GM23338 (cell line): ENCODE results near the gene DHRSX. TPM values are rescaled to one million over a fixed set of nuclear protein-coding genes. Genes with fewer than 3 reads are reported as not detected.

ENCODE experiments used
- ATAC-seq: fragments of 200-7000 bp; cut with Tn5 transposase; 3 replicates; pipeline ENCODE4 v1.9.1; 2020
- DNase-seq: peaks from one replicate; pipeline ENCODE4 v3.0.0-alpha.2; 2015; ENCODE audit warnings: low spot score
- H2AFZ ChIP-seq: fragments of 200-600 bp; sonication (generic); 2 replicates; pipeline ENCODE4 v1.8.0; 2016; ENCODE audit warnings: antibody characterized with exemption, mild to moderate bottlenecking, moderate library complexity
- H3F3A ChIP-seq: fragments of 200-600 bp; sonication (generic); replicated peaks from 2 replicates; pipeline ENCODE4 v1.8.0; 2017; ENCODE audit warnings: antibody characterized with exemption, mixed run types, low read depth
- H3K27ac ChIP-seq: fragments of 200-600 bp; sonication (generic); 2 replicates; pipeline ENCODE4 v1.6.1; 2016; ENCODE audit warnings: low read depth
- H3K27me3 ChIP-seq: fragments of 200-600 bp; sonication (generic); 2 replicates; pipeline ENCODE4 v1.8.0; 2016; ENCODE audit warnings: mild to moderate bottlenecking, mixed run types, moderate library complexity; ENCODE audit not compliant: insufficient read depth
- H3K36me3 ChIP-seq: fragments of 200-600 bp; sonication (generic); 2 replicates; pipeline ENCODE4 v1.8.0; 2016; ENCODE audit warnings: mild to moderate bottlenecking; ENCODE audit not compliant: insufficient read depth
- H3K4me1 ChIP-seq: fragments of 200-600 bp; sonication (generic); 2 replicates; pipeline ENCODE4 v1.8.0; 2016; ENCODE audit warnings: mild to moderate bottlenecking, moderate library complexity; ENCODE audit not compliant: insufficient read depth
- H3K4me2 ChIP-seq: fragments of 200-600 bp; sonication (generic); 2 replicates; pipeline ENCODE4 v1.7.1; 2017; ENCODE audit warnings: mixed run types
- H3K4me3 ChIP-seq: fragments of 200-600 bp; sonication (generic); 2 replicates; pipeline ENCODE4 v1.6.1; 2016; ENCODE audit warnings: mixed run types
- H3K79me2 ChIP-seq: fragments of 200-600 bp; sonication (generic); replicated peaks from 2 replicates; pipeline ENCODE4 v1.8.0; 2017; ENCODE audit warnings: mild to moderate bottlenecking; ENCODE audit not compliant: insufficient read depth
- H3K9me2 ChIP-seq: fragments of 200-600 bp; sonication (generic); 2 replicates; pipeline ENCODE4 v1.8.0; 2017; ENCODE audit not compliant: insufficient read depth
- H4K20me1 ChIP-seq: fragments of 200-600 bp; sonication (generic); replicated peaks from 2 replicates; pipeline ENCODE4 v1.8.0; 2017; ENCODE audit warnings: mild to moderate bottlenecking; ENCODE audit not compliant: insufficient read depth
- H3K27ac Mint-ChIP-seq: 2 replicates; pipeline ENCODE4 v1.8.0; 2020; ENCODE audit warnings: inconsistent platforms, mild to moderate bottlenecking, moderate library complexity, mixed read lengths
- H3K27me3 Mint-ChIP-seq: 3 replicates; pipeline ENCODE4 v1.8.0; 2022; ENCODE audit warnings: low read depth, mild to moderate bottlenecking, moderate library complexity, mixed read lengths, inconsistent platforms; ENCODE audit not compliant: insufficient read depth, poor library complexity
- H3K36me3 Mint-ChIP-seq: 3 replicates; pipeline ENCODE4 v1.8.0; 2021; ENCODE audit warnings: low read depth, mild to moderate bottlenecking, inconsistent platforms, moderate library complexity, mixed read lengths
- H3K4me1 Mint-ChIP-seq: 3 replicates; pipeline ENCODE4 v1.8.0; 2020; ENCODE audit warnings: mild to moderate bottlenecking, inconsistent platforms, mixed read lengths
- H3K4me3 Mint-ChIP-seq: 3 replicates; pipeline ENCODE4 v1.8.0; 2021; ENCODE audit warnings: moderate library complexity, mild to moderate bottlenecking, inconsistent platforms, mixed read lengths
- H3K9me3 Mint-ChIP-seq: 3 replicates; pipeline ENCODE4 v1.8.0; 2020; ENCODE audit warnings: moderate library complexity, mild to moderate bottlenecking, inconsistent platforms, mixed read lengths
- CREB1 ChIP-seq: fragments of 250-450 bp; sonication (Bioruptor Pico); IDR thresholded peaks from 2 replicates; pipeline ENCODE4 v1.5.0; 2020; ENCODE audit warnings: low read depth, mild to moderate bottlenecking, moderate library complexity
- CTCF ChIP-seq, 2 experiments: fragments of 200-600 bp in 1 of 2; sonication (generic) in 1 of 2; conservative IDR thresholded peaks; 2 replicates each; pipeline versions ENCODE4 v1.5.1 to v1.6.1; 2016 to 2017; ENCODE audit warnings: antibody characterized with exemption in 2 of 2, low read depth in 2 of 2, mild to moderate bottlenecking in 2 of 2, moderate library complexity in 1 of 2
- EZH2 ChIP-seq: fragments of 200-600 bp; sonication (generic); IDR thresholded peaks from one replicate; pipeline ENCODE4 v1.8.0; 2017; ENCODE audit warnings: antibody characterized with exemption, mild to moderate bottlenecking, low read depth; ENCODE audit not compliant: unreplicated experiment
- EZH2phosphoT487 ChIP-seq: fragments of 200-600 bp; sonication (generic); IDR thresholded peaks from one replicate; pipeline ENCODE4 v1.8.1; 2018; ENCODE audit warnings: antibody characterized with exemption; ENCODE audit not compliant: unreplicated experiment
- JUNB ChIP-seq: IDR thresholded peaks from one replicate; pipeline ENCODE4 v1.6.1; 2016; ENCODE audit warnings: antibody characterized with exemption; ENCODE audit not compliant: unreplicated experiment
- NANOG ChIP-seq: IDR thresholded peaks from 2 replicates; pipeline ENCODE4 v1.6.1; 2016; ENCODE audit warnings: antibody characterized with exemption, borderline replicate concordance
- POLR2AphosphoS5 ChIP-seq: IDR thresholded peaks from 2 replicates; pipeline ENCODE4 v1.6.1; 2016; ENCODE audit warnings: antibody characterized with exemption, low read depth
- STAT1 ChIP-seq: IDR thresholded peaks from one replicate; pipeline ENCODE4 v1.6.1; 2016; ENCODE audit warnings: antibody characterized with exemption; ENCODE audit not compliant: unreplicated experiment
- ZNF114 ChIP-seq: fragments of 250-450 bp; sonication (Bioruptor Pico); IDR thresholded peaks from 2 replicates; pipeline ENCODE4 v1.5.0; 2020; ENCODE audit warnings: mild to moderate bottlenecking, moderate library complexity
- ZNF331 ChIP-seq: fragments of 250-450 bp; sonication (Bioruptor Pico); IDR thresholded peaks from 2 replicates; pipeline ENCODE4 v1.5.0; 2020; ENCODE audit warnings: low read depth, mild to moderate bottlenecking, moderate library complexity
- polyA plus RNA-seq: library from polyadenylated mRNA; unstranded; fragments of >200 nt; fragmentation: Nextera tagmentation; extraction: Ambion mirVana; gene quantifications from 2 replicates; pipeline ENCODE4 v1.2.1, GENCODE V29; 2016
- total RNA-seq: library from RNA; depleted of rRNA; stranded (reverse); fragments of >200 nt; shearing (Covaris generic); gene quantifications from 2 replicates; pipeline ENCODE4 v1.2.3, GENCODE V29; 2014
- TF ChIP-seq, protein P1 (sequence below): fragments of 250-450 bp; sonication (Bioruptor Pico); IDR thresholded peaks from 2 replicates; pipeline ENCODE4 v1.5.0; 2020; ENCODE audit warnings: mild to moderate bottlenecking, moderate library complexity
- TF ChIP-seq, protein P2 (sequence below): IDR thresholded peaks from 2 replicates; pipeline ENCODE4 v1.6.1; 2016; ENCODE audit warnings: antibody characterized with exemption
- TF ChIP-seq, protein P3 (sequence below): IDR thresholded peaks from one replicate; pipeline ENCODE4 v1.6.1; 2018; ENCODE audit warnings: antibody characterized with exemption; ENCODE audit not compliant: unreplicated experiment

The DHRSX gene
- total and polyA plus RNA-seq, 2 experiments from 2014 or later = 33.9 to 43.0 TPM

GRCh38 chrX:2320089-2320488 is 180.7 kb downstream of the DHRSX start:
- Mint-ChIP-seq H3K4me1 (no peaks in the 10 kb centered on the region), H3K4me3 (no peak overlapping the region), H3K27me3 (peaks cover 16% of the 10 kb centered on the region), H3K9me3 (peaks cover 23% of the 10 kb centered on the region), H3K36me3 (peaks cover 34% of the 10 kb centered on the region), H3K27ac (no peak overlapping the region)
- H3K79me2 ChIP-seq = no peaks in the 10 kb centered on the region; the same call in 1 of the 2 replicates
- ATAC-seq = no peak
- no peaks in the 10 kb centered on the region for H3F3A ChIP-seq
- TF ChIP-seq STAT1 (no peak), ZNF331 (CRISPR knock-in tag) (no peak), NANOG (no peak), CREB1 (CRISPR knock-in tag) (no peak), ZNF114 (CRISPR knock-in tag) (no peak), EZH2phosphoT487 (no peak), CTCF (conservative IDR thresholded peaks at IDR 0.05; ENCODE audit: low read depth in 2 of 2) (no peak), JUNB (no peak), POLR2AphosphoS5 (no peak), EZH2 (no peak)
- TF ChIP-seq, protein P1, sequence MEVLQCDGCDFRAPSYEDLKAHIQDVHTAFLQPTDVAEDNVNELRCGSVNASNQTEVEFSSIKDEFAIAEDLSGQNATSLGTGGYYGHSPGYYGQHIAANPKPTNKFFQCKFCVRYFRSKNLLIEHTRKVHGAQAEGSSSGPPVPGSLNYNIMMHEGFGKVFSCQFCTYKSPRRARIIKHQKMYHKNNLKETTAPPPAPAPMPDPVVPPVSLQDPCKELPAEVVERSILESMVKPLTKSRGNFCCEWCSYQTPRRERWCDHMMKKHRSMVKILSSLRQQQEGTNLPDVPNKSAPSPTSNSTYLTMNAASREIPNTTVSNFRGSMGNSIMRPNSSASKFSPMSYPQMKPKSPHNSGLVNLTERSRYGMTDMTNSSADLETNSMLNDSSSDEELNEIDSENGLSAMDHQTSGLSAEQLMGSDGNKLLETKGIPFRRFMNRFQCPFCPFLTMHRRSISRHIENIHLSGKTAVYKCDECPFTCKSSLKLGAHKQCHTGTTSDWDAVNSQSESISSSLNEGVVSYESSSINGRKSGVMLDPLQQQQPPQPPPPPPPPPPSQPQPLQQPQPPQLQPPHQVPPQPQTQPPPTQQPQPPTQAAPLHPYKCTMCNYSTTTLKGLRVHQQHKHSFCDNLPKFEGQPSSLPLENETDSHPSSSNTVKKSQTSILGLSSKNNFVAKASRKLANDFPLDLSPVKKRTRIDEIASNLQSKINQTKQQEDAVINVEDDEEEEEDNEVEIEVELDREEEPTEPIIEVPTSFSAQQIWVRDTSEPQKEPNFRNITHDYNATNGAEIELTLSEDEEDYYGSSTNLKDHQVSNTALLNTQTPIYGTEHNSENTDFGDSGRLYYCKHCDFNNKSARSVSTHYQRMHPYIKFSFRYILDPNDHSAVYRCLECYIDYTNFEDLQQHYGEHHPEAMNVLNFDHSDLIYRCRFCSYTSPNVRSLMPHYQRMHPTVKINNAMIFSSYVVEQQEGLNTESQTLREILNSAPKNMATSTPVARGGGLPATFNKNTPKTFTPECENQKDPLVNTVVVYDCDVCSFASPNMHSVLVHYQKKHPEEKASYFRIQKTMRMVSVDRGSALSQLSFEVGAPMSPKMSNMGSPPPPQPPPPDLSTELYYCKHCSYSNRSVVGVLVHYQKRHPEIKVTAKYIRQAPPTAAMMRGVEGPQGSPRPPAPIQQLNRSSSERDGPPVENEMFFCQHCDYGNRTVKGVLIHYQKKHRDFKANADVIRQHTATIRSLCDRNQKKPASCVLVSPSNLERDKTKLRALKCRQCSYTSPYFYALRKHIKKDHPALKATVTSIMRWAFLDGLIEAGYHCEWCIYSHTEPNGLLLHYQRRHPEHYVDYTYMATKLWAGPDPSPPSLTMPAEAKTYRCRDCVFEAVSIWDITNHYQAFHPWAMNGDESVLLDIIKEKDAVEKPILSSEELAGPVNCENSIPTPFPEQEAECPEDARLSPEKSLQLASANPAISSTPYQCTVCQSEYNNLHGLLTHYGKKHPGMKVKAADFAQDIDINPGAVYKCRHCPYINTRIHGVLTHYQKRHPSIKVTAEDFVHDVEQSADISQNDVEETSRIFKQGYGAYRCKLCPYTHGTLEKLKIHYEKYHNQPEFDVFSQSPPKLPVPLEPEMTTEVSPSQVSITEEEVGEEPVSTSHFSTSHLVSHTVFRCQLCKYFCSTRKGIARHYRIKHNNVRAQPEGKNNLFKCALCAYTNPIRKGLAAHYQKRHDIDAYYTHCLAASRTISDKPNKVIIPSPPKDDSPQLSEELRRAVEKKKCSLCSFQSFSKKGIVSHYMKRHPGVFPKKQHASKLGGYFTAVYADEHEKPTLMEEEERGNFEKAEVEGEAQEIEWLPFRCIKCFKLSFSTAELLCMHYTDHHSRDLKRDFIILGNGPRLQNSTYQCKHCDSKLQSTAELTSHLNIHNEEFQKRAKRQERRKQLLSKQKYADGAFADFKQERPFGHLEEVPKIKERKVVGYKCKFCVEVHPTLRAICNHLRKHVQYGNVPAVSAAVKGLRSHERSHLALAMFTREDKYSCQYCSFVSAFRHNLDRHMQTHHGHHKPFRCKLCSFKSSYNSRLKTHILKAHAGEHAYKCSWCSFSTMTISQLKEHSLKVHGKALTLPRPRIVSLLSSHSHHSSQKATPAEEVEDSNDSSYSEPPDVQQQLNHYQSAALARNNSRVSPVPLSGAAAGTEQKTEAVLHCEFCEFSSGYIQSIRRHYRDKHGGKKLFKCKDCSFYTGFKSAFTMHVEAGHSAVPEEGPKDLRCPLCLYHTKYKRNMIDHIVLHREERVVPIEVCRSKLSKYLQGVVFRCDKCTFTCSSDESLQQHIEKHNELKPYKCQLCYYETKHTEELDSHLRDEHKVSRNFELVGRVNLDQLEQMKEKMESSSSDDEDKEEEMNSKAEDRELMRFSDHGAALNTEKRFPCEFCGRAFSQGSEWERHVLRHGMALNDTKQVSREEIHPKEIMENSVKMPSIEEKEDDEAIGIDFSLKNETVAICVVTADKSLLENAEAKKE (CRISPR knock-in tag) = no peak
- TF ChIP-seq, protein P2, sequence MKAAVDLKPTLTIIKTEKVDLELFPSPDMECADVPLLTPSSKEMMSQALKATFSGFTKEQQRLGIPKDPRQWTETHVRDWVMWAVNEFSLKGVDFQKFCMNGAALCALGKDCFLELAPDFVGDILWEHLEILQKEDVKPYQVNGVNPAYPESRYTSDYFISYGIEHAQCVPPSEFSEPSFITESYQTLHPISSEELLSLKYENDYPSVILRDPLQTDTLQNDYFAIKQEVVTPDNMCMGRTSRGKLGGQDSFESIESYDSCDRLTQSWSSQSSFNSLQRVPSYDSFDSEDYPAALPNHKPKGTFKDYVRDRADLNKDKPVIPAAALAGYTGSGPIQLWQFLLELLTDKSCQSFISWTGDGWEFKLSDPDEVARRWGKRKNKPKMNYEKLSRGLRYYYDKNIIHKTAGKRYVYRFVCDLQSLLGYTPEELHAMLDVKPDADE = no peak
- TF ChIP-seq, protein P3, sequence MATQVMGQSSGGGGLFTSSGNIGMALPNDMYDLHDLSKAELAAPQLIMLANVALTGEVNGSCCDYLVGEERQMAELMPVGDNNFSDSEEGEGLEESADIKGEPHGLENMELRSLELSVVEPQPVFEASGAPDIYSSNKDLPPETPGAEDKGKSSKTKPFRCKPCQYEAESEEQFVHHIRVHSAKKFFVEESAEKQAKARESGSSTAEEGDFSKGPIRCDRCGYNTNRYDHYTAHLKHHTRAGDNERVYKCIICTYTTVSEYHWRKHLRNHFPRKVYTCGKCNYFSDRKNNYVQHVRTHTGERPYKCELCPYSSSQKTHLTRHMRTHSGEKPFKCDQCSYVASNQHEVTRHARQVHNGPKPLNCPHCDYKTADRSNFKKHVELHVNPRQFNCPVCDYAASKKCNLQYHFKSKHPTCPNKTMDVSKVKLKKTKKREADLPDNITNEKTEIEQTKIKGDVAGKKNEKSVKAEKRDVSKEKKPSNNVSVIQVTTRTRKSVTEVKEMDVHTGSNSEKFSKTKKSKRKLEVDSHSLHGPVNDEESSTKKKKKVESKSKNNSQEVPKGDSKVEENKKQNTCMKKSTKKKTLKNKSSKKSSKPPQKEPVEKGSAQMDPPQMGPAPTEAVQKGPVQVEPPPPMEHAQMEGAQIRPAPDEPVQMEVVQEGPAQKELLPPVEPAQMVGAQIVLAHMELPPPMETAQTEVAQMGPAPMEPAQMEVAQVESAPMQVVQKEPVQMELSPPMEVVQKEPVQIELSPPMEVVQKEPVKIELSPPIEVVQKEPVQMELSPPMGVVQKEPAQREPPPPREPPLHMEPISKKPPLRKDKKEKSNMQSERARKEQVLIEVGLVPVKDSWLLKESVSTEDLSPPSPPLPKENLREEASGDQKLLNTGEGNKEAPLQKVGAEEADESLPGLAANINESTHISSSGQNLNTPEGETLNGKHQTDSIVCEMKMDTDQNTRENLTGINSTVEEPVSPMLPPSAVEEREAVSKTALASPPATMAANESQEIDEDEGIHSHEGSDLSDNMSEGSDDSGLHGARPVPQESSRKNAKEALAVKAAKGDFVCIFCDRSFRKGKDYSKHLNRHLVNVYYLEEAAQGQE = no peak
- no peaks in the 10 kb centered on the region for H3K36me3 ChIP-seq
- no peak overlapping the region for H2AFZ ChIP-seq
- no peak overlapping the region for H3K4me3 ChIP-seq
- no peaks in the 10 kb centered on the region for H3K4me1 ChIP-seq
- H4K20me1 ChIP-seq = no peaks in the 10 kb centered on the region
- no peak overlapping the region for H3K27ac ChIP-seq
- no peaks in the 10 kb centered on the region for H3K27me3 ChIP-seq
- no peak for DNase-seq
- no peaks in the 10 kb centered on the region for H3K9me2 ChIP-seq
- H3K4me2 ChIP-seq = no peak overlapping the region
